GM06990 (cell line): ENCODE measurements around the gene SLC66A1.

Experiments
- DNase-seq: peaks from one replicate; pipeline ENCODE4 v3.0.0-alpha.2; 2011; ENCODE audit not compliant: insufficient read length; ENCODE audit errors: extremely low read depth
- H3K27me3 ChIP-seq: replicated peaks from 2 replicates; pipeline ENCODE4 v1.6.0; 2011; ENCODE audit warnings: low read length; ENCODE audit not compliant: control insufficient read depth, insufficient read depth
- H3K36me3 ChIP-seq: 2 replicates; pipeline ENCODE4 v1.5.1; 2011; ENCODE audit warnings: low read length; ENCODE audit not compliant: control insufficient read depth, insufficient read depth
- H3K4me3 ChIP-seq: replicated peaks from 2 replicates; pipeline ENCODE4 v1.5.1; 2011; ENCODE audit warnings: low read depth, mild to moderate bottlenecking, control low read depth, low read length
- CTCF ChIP-seq: IDR thresholded peaks from 2 replicates; pipeline ENCODE4 v1.5.1; 2011; ENCODE audit warnings: low read length, control low read depth, mild to moderate bottlenecking, inconsistent platforms; ENCODE audit not compliant: insufficient read depth, poor library complexity, severe bottlenecking

SLC66A1 gene

GRCh38 chr1:19374926-19375325 lies 62.8 kb downstream of the SLC66A1 start:
- no peaks in the 10 kb centered on the region for H3K27me3 ChIP-seq
- H3K36me3 ChIP-seq, result peaks cover 31% of the 10 kb centered on the region
- DNase-seq, result no peak
- H3K4me3 ChIP-seq, result no peak overlapping the region
- TF ChIP-seq CTCF, result no peak

GRCh38 chr1:19375631-19376400 lies 63.7 kb downstream of the SLC66A1 start:
- no peak for TF ChIP-seq CTCF
- DNase-seq, result no peak
- no peaks in the 10 kb centered on the region for H3K27me3 ChIP-seq
- peaks cover 34% of the 10 kb centered on the region for H3K36me3 ChIP-seq
- H3K4me3 ChIP-seq, result no peak overlapping the region

- DNase-seq, result no peak
- Histone ChIP-seq H3K36me3 (peaks cover 33% of the 10 kb centered on the region), H3K4me3 (no peak overlapping the region), H3K27me3 (no peaks in the 10 kb centered on the region)
- no peak for TF ChIP-seq CTCF
Measured at GRCh38 chr1:19376428-19377372, 64.6 kb downstream of the SLC66A1 start.

- Histone ChIP-seq H3K4me3 (no peak overlapping the region), H3K36me3 (peaks cover 32% of the 10 kb centered on the region), H3K27me3 (no peaks in the 10 kb centered on the region)
- no peak for TF ChIP-seq CTCF
- no peak for DNase-seq
Measured at GRCh38 chr1:19377812-19378718, 65.9 kb downstream of the SLC66A1 start.
